Cerebellar nuclear complex (tissue), 1 donor: ENCODE results near the gene CTIF.

Experiments used
- DNase-seq, 2 experiments: peaks; one replicate each; lab custom pipeline; 2025; lab: John Stamatoyannopoulos, UW

CTIF gene

DNA sequence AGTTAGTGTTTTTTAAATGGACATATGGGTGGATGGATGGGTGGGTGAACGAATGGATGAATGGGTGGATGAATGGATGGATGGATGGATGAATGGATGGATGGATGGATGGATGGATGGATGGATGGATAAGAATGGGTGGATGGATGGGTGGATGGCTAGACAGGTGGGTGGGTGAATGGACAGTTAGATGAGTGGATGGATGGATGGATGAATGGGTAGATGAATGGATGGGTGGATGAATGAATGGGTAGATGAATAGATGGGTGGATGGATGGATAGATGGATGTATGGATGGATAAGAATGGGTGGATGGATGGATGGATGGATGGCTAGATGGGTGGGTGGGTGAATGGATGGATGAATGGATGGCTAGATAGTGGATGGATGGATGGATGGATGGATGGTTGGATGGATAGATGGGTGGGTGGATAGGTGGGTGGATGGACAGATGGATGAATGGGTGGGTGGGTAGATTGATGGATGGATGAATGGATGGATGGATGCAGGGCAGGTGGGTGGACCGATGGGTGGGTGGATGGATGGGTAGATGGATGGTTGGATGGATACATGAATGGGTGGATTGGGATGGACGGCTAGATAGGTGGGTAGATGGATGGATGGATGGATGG lies 64.0 kb downstream of the CTIF start:
- DNase-seq: no peak

DNA sequence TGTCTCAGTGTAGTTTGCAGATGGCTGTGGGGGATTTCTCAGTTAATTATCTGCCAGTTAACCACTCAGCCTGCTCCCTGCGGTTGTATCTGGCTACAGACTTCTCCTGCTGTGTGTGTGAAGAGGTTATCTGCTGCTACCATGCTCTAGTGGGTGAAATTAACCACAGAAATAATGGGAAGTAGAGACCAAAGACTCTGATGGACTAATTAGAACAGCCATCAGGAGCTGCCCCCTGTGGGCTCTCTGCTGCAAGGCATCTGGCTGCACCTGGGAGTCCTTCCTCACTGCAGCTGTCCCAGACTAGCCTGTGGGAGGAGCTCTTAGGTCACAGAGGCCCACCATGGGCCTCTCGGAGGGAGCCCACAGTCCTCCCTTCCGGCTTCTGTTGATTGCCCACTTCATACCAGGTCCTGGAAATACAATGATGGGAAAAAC lies 66.6 kb downstream of the CTIF start:
- no peak for DNase-seq

DNA sequence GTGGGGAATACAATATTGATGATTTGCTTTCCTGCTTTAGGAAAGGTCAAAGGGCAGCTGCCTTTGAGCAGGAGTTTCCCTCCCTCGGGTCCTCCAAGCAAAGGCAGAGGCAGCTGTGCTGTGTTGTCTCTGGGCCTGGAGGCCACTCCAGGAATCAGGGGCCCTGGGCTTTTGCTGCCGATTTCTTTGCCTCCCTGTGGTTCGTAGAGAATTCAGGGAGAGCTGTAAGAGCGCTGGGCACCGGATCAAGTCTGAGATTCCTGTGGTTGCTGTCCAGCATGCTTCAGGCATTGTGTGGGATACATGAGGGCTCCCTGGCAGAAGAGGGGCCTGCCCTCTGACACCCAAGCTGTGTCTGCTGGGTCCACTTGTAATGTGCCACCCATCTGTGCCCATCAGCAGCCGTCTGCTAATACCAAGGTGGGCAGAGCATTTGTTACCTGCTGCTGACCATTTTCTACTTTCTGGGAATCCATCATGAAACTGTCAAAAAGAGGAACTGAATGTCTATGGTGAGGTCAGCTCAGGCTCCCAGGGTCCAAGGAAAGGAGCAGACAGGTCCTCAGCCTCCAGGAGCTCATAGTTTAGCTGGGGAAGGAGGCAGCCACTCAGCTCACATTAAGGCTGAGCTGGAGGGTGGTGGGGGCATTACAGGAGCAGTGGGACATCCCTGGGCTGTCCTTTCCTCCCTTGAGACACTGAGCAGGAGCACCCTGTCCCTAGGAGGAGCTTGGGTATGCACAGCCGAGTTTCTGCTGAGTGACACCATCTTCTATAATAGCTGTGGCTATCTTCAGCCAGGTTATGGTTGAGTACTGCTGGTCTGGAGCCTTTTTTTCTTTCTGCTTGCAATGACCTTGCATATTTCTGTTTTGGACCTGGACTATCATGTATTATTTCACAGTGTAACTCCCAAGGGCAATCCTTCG lies 68.5 kb downstream of the CTIF start:
- no peak for DNase-seq

DNA sequence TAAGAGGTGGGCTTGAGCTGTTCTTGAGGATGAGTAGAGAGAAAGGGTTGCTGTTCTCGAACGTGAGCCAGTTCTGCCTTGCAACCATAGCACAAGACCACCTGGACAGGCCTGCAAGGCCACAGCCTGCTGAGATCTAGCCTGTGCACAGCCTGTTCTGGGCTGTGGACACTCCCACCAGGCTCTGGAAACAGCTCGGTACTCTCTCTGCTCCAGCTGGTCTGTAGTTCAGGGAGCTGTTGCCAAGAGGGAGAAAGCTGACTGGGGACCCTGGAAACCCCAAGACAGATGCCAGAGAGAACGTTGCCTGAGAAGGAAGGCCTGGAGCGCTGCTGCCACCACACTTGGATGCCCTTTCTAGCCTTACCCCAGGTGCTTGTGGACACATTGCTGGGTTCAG lies 69.8 kb downstream of the CTIF start:
- DNase-seq: no peak

DNA sequence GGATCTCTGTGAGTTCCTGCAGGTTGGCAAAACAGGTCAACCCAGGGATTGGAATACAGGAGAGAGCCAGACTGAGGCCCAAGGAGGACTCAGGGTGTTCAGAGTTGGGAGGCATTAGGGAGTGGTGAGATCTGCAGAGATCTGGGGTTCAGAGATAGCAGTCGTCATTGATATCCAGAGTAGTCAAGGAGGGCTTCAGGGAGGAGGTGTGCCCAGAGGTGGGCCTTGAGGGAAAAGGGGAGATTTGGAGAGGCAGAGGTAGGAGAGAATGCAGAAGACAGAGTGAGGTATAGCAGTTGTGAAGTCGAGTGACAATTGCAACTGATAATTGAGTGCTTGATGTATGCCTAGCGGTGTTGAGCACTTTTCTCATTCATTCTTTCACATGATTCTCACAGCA lies 70.3 kb downstream of the CTIF start:
- no peak for DNase-seq

DNA sequence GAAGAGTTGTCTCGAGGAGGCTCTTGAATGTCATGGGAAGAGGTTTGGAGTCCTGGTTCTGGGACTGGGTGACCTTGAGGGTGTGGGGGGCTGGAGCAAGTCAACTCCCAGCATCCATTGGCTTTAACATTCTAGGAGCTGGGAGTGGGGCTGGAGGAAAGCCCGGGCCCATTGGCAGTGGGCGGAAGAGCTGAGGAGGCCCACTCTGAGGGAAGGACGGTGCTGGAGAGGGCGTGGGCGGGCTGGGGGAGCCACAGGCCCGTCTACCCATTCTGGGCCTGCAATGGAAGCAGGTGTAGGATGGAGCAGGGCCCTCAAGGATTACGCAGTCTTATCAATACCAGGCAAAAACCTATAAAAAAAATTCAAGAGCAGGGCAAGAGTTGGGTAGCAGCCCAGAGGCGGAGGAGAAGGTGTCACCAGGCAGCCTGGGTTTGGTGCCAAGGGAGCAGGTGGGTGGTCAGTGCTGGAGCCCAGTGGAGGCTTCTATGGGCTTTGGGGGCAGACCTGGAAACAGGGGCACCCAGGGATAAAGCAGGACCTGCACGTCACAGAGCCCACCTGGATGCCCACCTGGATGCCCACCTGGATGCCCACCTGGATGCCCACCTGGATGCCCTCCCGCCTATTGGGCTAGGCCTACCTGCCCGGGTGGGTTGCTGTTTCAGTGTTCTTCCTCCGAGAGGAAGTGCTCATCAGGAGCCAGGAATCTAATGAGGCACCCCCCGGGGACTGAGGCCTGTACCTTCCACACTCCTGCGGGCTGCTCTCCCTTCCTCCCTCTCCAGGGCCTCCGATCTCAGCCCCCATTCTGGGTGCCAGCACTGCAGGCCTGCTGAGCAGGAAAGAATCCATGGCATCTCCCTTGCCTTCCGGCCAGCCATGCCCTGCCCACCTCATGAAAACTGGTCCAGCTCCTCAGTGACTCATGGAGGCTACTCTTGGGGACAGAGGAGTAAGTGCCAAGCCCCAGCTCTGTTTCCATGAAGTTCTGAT lies 71.3 kb downstream of the CTIF start:
- no peak for DNase-seq

DNA sequence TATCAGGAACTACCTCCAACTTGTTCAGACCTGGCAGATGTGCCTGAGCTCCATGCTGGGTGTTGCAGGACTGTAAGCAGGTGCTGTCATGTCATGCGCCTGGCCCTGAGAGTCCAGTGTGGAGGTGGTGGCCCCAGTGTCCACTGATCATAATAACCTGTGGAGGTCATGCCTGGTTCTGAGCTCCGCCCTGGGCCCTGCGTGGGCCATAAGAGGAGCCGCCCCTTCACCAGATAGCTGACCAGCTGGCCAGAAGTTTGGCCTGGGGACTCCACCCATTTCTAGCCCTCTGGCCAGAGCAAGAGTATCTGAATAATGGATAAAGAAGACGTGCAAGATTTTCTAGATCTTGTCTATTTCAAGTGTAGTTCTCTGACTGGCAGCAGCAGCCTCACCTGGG lies 72.4 kb downstream of the CTIF start:
- no peak for DNase-seq

DNA sequence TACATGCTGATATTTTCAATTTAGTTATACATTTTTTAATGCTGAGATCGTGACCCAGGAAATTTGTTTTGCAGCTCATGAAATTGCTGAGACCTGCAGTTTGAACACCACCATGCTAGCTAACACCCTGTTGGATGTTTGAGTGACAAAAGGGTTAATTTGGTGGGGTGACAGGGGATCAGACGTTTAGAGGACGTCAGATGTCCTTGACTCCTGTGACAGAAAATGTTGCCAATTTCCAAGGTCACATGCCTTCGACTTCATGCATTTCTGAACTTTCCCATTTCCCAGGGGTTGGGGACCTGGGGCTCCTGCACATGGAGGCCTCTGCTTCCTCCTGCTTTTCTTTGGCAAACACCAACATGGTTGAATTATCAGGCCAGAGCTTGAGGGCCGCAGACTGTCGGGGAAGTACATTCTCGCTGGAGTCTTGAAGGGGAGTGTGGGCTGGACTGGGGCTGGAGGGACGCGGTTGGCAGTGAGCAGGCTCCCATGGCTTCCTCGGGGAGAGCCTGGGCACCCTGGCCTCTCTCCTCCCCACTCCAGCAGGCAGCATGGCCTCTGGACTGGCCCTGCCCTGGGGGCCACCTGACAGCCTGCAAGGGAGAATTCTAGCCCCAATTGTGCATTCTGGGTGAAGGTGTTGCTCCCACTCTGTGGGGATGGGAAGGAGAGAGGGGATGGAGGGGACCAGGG lies 73.1 kb downstream of the CTIF start:
- DNase-seq: no peak

DNA sequence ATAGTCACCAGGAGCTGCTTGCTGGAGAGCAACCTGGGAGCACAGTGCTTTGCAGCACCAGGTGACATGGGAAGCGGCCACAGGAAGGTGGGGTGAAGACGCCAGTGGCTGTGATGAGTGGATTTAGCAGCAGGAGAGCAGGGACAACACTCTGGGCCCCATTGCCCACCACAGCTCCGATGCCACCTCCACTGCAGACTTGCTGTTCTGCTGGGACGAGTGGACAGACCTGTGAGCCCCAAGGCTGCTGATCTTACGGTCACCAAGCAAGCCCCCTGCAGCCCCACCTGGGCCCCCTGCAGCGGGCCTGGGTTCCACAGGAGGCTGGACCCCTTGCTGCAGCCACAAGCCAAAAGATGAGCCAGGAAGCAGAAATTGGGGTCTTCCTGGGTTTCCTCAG lies 73.7 kb downstream of the CTIF start:
- no peak for DNase-seq

DNA sequence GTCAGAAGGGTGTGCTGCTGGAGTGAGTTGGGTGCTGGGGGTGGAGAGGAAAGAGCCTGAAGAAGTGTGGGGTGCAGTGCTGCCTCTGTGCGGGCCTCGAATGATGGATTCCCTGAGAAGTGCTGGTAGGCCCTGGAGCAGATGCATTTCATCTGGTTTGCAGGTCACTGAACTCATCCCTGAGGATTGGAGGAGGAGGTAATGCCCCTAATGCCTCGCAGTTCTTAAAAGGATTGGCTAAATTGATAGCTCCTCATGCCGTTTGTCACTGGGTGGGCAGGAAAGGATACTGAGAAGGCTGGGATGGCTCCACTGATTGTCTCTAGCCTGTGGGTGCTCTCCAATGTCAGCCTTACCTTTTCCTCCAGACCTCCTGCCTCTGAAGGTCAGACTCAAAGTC lies 74.1 kb downstream of the CTIF start:
- no peak for DNase-seq

DNA sequence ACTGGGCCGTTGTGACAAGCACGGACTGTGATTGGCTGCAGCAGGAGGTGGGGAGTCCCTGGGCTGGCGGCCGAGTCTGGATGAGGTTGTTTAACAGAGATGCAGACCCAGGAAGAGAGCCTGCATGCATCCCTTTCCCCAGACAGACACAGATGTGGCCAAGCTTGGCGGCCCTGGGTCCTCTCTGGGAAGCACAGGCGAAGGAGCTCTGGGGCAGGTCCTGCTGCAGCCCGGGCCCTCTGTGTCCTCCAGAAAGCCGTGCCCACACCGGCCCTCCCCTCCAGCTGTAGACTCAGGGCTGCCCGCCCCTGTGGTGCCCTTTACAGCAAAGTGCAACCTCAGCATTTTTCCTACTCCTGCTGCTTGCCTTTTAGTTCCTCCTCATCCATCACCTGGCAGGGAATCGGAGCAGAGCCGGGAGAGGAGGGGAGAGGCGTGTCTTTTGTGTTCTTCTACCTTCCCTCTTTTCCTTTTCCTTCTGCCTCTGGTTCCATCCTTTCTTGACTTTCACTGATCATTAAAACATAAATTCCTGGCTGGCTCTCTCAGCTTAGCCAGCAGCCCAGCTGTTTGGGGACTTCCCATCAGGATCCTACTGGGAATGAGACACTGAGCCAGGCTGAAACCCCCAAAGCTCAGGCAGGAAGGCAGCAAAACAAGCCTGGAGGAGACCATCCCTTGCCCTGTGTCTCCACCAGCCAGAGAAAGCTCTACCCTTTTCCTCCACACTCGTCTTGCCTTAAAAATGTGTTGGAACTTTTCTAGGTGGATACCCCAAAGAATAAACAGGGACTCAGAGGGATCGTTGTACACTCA lies 75.0 kb downstream of the CTIF start:
- no peak for DNase-seq

DNA sequence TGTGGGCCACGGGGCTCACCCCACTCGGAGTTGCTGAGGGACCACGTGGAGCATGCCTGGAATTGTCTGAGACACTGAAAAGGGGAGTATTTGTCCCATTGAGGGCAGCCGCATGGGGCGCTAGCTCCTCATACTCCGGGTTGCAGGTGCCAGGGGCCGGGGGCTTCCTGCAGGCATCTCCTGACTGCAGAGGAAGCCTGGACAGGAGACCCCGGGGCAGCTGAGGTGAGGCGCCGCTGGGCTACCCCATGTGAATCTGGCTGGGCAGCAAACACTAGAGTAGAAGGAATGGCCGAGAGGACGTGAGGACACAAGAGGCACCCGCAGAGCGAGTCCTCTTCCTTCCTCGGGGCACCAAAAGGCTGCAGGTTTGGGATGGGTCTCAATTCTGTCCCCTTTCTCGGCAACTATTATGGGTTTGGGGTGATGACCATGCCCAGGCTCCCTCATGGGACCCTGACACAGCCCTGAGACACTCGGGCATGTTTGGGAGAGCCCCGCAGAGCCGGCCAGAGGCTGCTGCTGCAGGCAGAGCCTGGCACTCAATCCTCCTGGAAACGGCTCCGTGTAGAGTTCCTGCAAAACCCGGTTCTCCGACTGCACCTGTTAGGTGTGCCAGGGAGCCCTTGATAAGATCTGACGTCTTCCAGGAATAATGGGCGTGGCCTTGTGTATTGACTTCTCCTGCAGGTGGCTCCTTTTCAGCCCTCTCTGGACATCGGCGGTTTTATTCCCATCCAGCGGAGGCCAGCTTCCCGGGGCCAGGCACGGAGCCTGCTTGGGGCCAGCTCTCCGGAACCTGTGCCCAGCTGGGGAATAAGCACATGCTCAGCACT lies 77.0 kb downstream of the CTIF start:
- no peak for DNase-seq

DNA sequence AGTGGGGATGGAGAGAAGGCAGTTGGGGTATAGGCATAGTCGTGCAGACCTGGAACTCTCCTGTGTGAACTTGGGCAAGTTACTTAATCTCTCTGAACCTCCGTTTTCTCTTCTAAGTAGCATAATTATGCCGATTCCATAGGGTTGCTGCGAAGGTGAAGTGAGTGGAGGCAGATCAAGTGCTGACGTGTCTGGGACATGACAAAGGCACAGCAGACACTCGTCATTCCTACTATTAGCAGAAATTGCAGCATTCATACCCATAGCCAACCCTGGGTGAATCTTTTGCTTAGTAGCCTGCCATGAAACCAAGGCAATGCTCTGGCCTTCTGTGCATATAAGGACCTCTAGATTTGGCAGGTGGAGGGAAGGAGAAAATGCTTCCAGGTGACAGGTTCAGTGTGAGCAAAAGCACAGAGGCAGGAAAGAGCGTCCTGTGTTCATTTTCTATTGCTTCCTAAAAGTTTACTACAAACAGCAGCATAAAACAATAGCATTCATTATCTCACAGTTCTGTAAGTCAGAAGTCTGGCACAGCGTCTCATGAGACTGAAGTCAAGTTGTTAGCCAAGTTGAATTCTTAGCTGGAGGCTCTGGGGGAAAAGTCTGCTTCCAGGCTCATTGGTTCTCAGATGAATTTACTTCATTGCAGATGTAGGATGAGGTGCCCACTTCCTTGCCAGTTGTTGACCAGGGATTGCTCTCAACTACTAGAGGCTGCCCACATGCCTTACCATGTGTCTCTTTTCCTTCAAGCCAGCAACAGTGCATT lies 77.8 kb downstream of the CTIF start:
- no peak for DNase-seq

DNA sequence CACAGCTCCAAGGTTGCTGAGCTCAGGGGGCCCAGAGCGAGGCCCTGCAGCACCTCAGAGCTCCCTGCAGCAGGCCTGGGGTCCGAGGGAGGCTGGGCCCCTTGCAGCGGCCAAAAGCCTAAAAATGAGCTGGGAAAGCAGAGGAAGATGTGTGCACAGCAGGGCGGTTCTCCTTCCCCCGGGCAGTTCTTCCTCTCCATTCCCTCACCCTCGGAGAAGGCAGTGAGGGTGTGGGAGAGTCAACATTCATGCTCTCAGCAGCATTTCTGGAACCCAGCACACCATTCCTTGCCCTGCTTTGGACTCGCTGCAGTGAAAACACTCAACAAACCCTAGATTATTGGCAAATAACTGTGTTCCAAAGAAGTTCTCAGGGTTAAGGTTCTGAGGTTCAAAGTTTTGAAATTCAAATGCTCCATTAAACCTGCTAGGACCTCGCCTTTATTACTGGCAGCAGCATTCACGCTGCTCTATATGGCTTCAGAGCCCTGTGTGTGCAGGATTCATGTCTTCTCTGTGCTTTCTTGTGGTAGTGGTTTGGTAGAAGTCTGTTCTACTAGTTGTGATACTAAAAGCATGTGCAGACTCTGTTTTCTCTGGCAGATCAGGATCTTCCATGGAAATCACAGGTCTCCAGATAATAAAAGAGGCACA lies 79.1 kb downstream of the CTIF start:
- DNase-seq: no peak

DNA sequence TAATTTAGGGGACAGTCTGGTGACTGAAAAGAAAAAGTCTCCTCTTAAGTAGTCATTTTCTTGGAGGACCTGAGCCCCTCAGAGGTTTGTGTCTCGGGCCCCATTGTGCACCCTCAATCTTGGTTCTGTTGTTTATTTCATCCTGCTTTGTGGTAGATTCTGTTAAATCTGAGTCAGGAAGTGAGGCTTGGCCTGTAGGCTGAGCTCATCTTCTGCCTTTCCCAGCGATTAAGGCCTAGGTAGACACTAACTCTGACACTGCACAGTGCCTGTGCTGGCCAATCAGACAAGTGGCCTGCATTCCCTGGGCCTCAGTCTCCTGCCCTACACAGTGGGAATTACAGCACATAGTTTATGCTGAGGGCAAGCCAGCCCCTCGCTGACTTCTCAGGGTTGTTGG lies 80.2 kb downstream of the CTIF start:
- no peak for DNase-seq

DNA sequence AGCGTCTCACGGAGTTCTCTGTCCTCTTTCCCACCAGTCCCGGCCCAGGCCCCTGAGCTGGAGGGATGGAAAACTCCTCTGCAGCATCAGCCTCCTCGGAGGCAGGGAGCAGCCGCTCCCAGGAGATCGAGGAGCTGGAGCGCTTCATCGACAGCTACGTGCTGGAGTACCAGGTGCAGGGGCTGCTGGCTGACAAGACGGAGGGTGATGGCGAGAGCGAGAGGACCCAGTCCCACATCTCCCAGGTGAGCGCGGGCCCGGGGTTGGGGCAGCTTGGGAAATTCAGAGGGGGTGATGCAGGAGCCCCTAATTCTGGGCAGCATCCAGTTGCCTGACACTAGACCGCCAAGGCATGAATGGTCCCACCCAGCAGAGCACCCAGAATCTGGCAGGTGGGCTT lies 80.7 kb downstream of the CTIF start:
- no peak for DNase-seq

DNA sequence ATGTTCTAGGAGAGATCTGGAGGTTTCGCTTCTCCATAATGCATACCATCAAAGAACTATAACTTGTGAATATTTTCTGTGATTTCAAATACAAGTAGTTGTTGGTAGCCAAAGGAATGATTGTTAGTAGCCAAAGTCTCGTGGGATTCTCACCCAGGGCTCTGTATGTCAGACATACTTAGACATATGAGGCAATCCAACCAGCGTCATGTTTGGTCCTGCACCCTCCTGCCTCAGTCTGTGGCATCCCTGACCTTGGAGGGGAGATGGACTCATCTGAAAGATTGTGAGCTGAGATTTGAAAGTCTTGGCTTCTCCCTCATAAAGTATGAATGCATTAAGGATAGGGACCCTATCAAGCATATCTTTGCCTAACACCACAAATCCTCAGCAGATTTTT lies 81.2 kb downstream of the CTIF start:
- no peak for DNase-seq

DNA sequence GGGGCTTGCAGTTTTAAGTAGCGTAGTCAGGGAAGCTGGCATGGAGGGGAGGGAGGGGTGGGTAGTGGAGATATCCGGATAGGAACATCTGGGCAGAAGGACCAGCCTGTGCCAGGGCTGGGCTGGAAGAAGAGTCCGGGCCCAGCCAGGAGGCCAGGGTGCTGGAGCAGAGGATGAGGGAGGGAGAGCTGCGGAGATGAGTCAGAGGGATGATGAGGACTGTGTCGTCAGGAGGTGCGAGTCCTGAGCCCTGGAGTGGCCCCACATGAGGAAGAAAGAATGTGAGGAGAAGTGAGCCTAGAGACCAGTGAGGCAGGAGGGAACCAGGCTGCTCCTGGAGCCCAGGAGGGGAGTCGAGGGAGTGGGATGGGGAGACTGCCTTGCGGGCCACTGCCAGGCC lies 82.4 kb downstream of the CTIF start:
- DNase-seq: no peak
